ENCODE measurements around the gene RBMS2. TPM values are rescaled to one million over a fixed set of nuclear protein-coding genes. Genes with fewer than 3 reads are reported as not detected.

Gene RBMS2, protein sequence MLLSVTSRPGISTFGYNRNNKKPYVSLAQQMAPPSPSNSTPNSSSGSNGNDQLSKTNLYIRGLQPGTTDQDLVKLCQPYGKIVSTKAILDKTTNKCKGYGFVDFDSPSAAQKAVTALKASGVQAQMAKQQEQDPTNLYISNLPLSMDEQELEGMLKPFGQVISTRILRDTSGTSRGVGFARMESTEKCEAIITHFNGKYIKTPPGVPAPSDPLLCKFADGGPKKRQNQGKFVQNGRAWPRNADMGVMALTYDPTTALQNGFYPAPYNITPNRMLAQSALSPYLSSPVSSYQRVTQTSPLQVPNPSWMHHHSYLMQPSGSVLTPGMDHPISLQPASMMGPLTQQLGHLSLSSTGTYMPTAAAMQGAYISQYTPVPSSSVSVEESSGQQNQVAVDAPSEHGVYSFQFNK
- total RNA-seq, result 37.2 and 42.4 TPM in 2 replicates

DNA sequence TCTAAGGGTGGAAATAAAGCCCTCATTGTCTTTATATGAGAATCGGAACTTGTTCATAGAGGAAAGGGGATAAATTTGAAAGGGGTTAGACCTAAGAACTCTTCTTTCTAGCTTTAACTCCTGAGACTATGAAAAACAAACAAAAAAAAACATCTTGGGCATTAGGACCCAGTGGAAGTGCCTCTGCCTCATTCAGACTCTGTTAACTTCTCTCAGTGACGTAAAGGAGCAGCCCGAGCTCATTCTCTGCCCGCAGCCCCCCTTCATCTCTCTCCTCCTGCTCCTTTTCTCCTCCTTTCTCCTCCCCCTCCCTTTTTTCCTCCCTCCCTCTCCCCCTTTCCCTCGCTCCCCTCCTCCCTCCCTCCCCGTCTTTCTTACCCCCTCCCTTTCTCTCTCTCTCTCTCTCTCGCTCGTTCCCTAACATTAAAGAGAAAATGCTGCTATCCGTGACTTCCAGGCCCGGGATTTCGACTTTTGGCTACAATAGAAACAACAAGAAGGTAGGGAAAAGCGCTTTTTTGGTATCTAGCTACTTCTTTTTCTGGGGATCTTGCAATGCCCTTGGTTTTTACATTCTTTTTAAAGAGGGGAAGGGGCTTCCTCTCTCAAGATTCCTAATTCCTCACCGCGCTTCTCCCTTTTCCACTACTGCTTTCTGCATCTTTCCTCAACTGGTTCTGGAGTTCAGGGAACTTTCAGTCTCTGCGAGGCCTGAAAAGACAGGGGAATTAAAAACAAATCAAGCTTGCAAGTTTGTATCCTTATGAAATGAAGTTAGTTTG, at the start of gene RBMS2:
TSS of gene RBMS2 (plus strand) at position 231 of the 782 bp plus-strand sequence. CDS start at position 435, 204 bp downstream.
- TF ChIP-seq, protein P1, sequence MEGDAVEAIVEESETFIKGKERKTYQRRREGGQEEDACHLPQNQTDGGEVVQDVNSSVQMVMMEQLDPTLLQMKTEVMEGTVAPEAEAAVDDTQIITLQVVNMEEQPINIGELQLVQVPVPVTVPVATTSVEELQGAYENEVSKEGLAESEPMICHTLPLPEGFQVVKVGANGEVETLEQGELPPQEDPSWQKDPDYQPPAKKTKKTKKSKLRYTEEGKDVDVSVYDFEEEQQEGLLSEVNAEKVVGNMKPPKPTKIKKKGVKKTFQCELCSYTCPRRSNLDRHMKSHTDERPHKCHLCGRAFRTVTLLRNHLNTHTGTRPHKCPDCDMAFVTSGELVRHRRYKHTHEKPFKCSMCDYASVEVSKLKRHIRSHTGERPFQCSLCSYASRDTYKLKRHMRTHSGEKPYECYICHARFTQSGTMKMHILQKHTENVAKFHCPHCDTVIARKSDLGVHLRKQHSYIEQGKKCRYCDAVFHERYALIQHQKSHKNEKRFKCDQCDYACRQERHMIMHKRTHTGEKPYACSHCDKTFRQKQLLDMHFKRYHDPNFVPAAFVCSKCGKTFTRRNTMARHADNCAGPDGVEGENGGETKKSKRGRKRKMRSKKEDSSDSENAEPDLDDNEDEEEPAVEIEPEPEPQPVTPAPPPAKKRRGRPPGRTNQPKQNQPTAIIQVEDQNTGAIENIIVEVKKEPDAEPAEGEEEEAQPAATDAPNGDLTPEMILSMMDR (IDR thresholded peaks at IDR 0.05; ENCODE audit: insufficient read depth, low read length, poor library complexity, severe bottlenecking), result no peak
- Histone ChIP-seq H3K4me3 (ENCODE audit: low read depth, low read length) (peak within 1 kb of the TSS; percentile 65), H3K36me3 (ENCODE audit: control insufficient read depth, insufficient read depth, low read length) (no peaks in the 10 kb centered on the region), H3K27me3 (ENCODE audit: control insufficient read depth, insufficient read depth, low read length) (no peaks in the 10 kb centered on the region)
- peak; percentile 77 for DNase-seq (ENCODE audit: low read depth)

DNA sequence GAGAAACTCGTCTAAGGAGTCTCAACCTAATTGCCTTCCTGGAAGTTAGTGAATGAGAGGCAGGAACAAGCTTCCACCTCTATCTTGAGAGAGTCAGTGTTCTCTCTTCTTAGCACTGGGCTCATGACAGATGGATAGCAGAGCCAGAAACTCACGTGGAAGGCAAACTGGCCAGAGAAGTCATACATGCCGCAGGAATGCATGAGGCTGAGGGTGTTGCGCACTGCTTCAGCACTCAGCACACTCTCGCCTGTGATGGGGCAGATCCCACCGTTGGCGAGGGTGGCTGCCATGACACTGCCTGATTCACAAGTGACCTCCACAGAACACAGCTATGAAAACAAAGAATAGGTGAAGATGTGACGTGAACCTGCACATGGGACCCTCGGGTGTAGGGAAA, 47.2 kb upstream of the RBMS2 start:
- H3K36me3 ChIP-seq (ENCODE audit: control insufficient read depth, insufficient read depth, low read length), result no peaks in the 10 kb centered on the region
- TF ChIP-seq, protein P1 (IDR thresholded peaks at IDR 0.05; ENCODE audit: insufficient read depth, low read length, poor library complexity, severe bottlenecking), result no peak
- no peak for DNase-seq (ENCODE audit: low read depth)

DNA sequence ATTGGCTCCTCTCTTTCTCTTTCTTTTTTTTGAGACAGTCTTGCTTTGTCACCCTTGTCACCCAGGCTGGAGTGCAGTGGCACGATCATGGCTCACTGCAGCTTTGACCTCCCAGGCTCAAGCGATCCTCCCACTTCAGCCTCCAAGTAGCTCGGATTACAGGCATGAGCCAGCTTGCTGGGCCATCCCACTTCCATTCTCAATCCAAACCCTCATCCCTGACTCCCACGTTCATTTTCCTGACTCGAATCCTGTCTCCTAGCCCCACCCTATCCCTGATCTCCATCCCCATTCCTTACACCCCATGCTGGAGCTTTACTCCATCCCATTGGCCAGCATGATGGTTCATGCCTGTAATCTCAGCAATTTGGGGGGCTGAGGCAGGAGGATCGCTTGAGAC, 45.5 kb upstream of the RBMS2 start:
- TF ChIP-seq, protein P1 (IDR thresholded peaks at IDR 0.05; ENCODE audit: insufficient read depth, low read length, poor library complexity, severe bottlenecking), result no peak
- no peak for DNase-seq (ENCODE audit: low read depth)
- Histone ChIP-seq H3K27me3 (ENCODE audit: control insufficient read depth, insufficient read depth, low read length) (no peaks in the 10 kb centered on the region), H3K4me3 (ENCODE audit: low read depth, low read length) (no peak overlapping the region), H3K36me3 (ENCODE audit: control insufficient read depth, insufficient read depth, low read length) (no peaks in the 10 kb centered on the region)

More for the DNA sequence above, 47.2 kb upstream of the RBMS2 start:
- Histone ChIP-seq H3K4me3 (ENCODE audit: low read depth, low read length) (no peak overlapping the region), H3K27me3 (ENCODE audit: control insufficient read depth, insufficient read depth, low read length) (no peaks in the 10 kb centered on the region)

DNA sequence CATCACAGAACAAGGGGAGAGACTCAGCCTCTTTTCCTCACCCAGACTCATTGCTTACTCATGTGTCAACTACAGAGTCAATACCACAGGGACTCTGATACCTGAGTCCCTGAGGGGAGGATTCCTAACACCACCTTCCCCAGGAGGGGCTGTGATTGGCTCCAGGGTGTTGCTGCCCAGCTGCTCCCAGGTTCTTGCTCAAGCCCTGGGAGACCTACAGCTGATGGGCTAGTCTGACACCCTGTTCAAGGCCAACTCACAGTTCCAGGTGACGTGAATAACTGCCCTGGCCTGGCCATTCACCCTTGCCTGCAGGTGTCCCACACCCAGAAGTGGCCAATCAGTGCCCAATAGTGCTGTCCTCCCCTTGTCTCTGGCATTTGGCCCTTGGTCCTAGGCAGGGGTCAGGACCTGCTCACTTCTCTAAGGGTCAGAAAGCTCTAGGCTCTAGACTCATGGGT, 44.6 kb upstream of the RBMS2 start:
- no peaks in the 10 kb centered on the region for H3K36me3 ChIP-seq (ENCODE audit: control insufficient read depth, insufficient read depth, low read length)
- no peak for DNase-seq (ENCODE audit: low read depth)
- TF ChIP-seq, protein P1 (IDR thresholded peaks at IDR 0.05; ENCODE audit: insufficient read depth, low read length, poor library complexity, severe bottlenecking), result no peak

DNA sequence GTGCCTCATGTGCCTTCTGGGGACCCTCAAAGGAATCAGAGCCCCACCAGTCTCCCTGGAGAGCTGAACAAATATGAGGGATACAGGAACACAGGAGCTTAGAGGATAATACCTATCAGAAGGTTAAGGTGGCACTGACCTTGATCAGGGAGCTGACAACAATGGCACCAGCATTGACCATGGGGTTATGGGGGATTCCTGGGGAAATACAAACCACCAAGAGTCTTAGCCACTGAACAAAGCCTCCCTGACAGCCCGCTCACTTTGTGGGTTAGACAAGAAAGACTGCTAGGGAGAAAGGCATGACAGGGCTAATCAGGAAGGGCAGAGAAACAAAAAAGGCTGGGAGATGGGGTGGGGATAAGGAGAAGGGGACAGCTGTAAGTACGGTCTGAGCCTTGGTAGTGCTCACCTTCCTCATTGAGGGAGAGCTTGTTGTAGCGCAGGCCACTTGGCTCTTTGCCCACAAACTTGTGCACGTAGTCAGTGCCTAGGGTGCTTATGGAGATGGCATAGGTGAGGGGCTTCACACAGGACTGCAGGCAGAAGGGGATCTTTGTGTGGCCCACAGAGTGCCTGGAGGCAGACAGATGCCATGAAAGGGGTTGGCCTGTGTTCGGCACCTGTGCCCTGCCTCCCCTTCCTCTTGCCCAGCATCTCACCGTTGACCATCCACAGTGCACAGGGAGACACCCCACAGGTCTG, 43.9 kb upstream of the RBMS2 start:
- no peaks in the 10 kb centered on the region for H3K36me3 ChIP-seq (ENCODE audit: control insufficient read depth, insufficient read depth, low read length)
- TF ChIP-seq, protein P1 (IDR thresholded peaks at IDR 0.05; ENCODE audit: insufficient read depth, low read length, poor library complexity, severe bottlenecking), result no peak
- DNase-seq (ENCODE audit: low read depth), result no peak
- H3K4me3 ChIP-seq (ENCODE audit: low read depth, low read length), result no peak overlapping the region
- H3K27me3 ChIP-seq (ENCODE audit: control insufficient read depth, insufficient read depth, low read length), result no peaks in the 10 kb centered on the region

More for the DNA sequence above, 44.6 kb upstream of the RBMS2 start:
- Histone ChIP-seq H3K27me3 (ENCODE audit: control insufficient read depth, insufficient read depth, low read length) (no peaks in the 10 kb centered on the region), H3K4me3 (ENCODE audit: low read depth, low read length) (no peak overlapping the region)

Data from kidney epithelial cell (primary cell).